ENCODE measurements around the gene TMEM132A. TPM values are rescaled to one million over a fixed set of nuclear protein-coding genes. Genes with fewer than 3 reads are reported as not detected.

Gene TMEM132A
- total RNA-seq, 1 experiment from 2014 or later = 95.5 TPM

DNA sequence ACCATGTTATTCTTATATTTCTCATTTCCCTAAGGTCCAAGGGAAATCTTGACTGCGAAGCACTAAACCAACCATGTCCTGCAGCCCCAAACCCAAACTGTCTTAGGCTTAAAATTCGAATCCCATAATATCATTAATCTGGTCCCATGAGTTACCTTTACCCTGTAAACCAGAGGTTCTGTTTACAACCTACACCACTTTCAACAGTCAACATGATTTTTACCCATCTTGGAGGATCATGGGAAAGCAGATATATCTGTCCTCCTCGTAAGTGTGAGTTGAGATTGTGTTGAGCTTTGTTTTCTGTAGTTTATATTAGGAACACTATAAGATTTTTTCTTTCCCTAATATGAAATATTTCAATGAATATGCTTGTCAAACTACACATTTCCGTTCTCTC lies 24.3 kb upstream of the TMEM132A start:
- Histone ChIP-seq H2AK5ac (ENCODE audit: insufficient read length, low read length) (no peak overlapping the region), H3K18ac (ENCODE audit: insufficient read length, low read depth, low read length) (no peak overlapping the region), H2BK15ac (ENCODE audit: low read depth, low read length) (no peak overlapping the region), H3K27me3 (ENCODE audit: insufficient read depth, low read length) (no peaks in the 10 kb centered on the region), H3K4me1 (ENCODE audit: insufficient read depth, low read length) (peaks cover 1% of the 10 kb centered on the region; the same call in 1 of the 2 replicates), H2BK120ac (ENCODE audit: low read depth, low read length, poor library complexity, severe bottlenecking) (no peak overlapping the region), H3K56ac (ENCODE audit: insufficient read length, low read depth, low read length) (no peak overlapping the region), H3K4me2 (ENCODE audit: insufficient read depth, insufficient read length, low read length) (no peak overlapping the region), H3K9ac (ENCODE audit: extremely low read depth, insufficient read length, low read length) (no peak overlapping the region), H4K91ac (ENCODE audit: insufficient read length, low read depth, low read length) (no peak overlapping the region), H3K23ac (ENCODE audit: insufficient read length, low read depth, low read length) (no peak overlapping the region), H3K14ac (ENCODE audit: insufficient read depth, low read length) (no peak overlapping the region), H4K8ac (replicated peaks; ENCODE audit: insufficient read length, low read depth, low read length) (no peak overlapping the region), H2BK5ac (ENCODE audit: insufficient read length, low read length) (no peak overlapping the region), H3T11ph (ENCODE audit: low read length) (no peak overlapping the region), H4K5ac (ENCODE audit: insufficient read length, low read depth, low read length) (no peak overlapping the region), H3K23me2 (ENCODE audit: insufficient read length, low read depth, low read length, poor library complexity, severe bottlenecking) (no peaks in the 10 kb centered on the region), H2BK20ac (ENCODE audit: low read depth, low read length, poor library complexity, severe bottlenecking) (no peak overlapping the region), H3K27ac (ENCODE audit: insufficient read length, low read depth, low read length) (no peak overlapping the region), H3K79me1 (ENCODE audit: insufficient read depth, low read depth, low read length, poor library complexity, severe bottlenecking) (peaks cover 5% of the 10 kb centered on the region), H3K79me2 (ENCODE audit: insufficient read depth, low read length) (peaks cover 12% of the 10 kb centered on the region; the same call in 1 of the 2 replicates), H3K9me3 (ENCODE audit: control insufficient read depth, low read depth, low read length) (no peaks in the 10 kb centered on the region), H2BK12ac (ENCODE audit: insufficient read length, low read depth, low read length) (no peak overlapping the region), H4K20me1 (ENCODE audit: control insufficient read depth, insufficient read depth, insufficient read length) (peaks cover 2% of the 10 kb centered on the region), H2AFZ (ENCODE audit: low read length) (no peak overlapping the region), H3K4ac (ENCODE audit: low read depth, low read length) (no peak overlapping the region)
- Mint-ChIP-seq H3K36me3 (ENCODE audit: insufficient read depth in 1 of 3, low read depth in 3 of 3) (peaks cover 47 to 85% (median 73%) of the 10 kb centered on the region in 3 experiments; a peak in 6 of 7 replicates), H3K4me3 (no peak overlapping the region), H3K27ac (0 out of 7 replicates have a peak overlapping the region, but pooled peaks of 1 of the 3 experiments have one; percentile 62), H3K4me1 (peaks cover under 1 to 9% of the 10 kb centered on the region in 2 experiments), H3K27me3 (ENCODE audit: low read depth) (no peaks in the 10 kb centered on the region), H3K9me3 (no peaks in the 10 kb centered on the region)
- TF ChIP-seq, protein P1, sequence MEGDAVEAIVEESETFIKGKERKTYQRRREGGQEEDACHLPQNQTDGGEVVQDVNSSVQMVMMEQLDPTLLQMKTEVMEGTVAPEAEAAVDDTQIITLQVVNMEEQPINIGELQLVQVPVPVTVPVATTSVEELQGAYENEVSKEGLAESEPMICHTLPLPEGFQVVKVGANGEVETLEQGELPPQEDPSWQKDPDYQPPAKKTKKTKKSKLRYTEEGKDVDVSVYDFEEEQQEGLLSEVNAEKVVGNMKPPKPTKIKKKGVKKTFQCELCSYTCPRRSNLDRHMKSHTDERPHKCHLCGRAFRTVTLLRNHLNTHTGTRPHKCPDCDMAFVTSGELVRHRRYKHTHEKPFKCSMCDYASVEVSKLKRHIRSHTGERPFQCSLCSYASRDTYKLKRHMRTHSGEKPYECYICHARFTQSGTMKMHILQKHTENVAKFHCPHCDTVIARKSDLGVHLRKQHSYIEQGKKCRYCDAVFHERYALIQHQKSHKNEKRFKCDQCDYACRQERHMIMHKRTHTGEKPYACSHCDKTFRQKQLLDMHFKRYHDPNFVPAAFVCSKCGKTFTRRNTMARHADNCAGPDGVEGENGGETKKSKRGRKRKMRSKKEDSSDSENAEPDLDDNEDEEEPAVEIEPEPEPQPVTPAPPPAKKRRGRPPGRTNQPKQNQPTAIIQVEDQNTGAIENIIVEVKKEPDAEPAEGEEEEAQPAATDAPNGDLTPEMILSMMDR (conservative IDR thresholded peaks at IDR 0.05) = no peak
- no peak for DNase-seq
- no CpG with 5 or more reads among the region's 4 CpGs for WGBS (ENCODE audit: extremely low coverage, insufficient read length, low lambda C conversion rate)
